HG03457 (cell line): Measurements from ENCODE around the gene VPS54.
"Not testable (repeated sequence)": the region's sequence is repeated elsewhere in the genome, so short reads cannot be mapped to it uniquely, and the experiment has no call there.

ENCODE experiments used
- ATAC-seq: cut with Tn5 transposase; IDR thresholded peaks from one replicate; pipeline ENCODE4 v1.9.1; 2021; ENCODE audit warnings: moderate number of reproducible peaks; ENCODE audit not compliant: unreplicated experiment

VPS54 gene

DNA sequence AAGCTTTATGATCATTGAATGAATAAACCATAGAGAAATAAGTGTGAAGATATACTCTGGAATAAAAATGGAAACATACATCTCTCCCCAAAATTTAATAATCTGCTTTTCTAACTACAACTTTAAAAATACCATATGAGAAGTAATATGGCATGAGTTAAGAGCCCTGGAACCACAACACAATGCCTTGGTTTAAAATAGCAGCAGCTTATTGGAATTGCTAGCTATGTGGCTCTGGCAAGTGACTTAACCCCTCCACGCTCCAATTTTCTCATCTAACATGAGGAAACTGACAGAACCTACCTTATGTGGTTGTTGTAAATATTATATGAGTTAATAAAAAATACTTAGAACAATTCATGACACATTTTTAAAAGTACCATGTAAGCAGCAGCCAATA, 76.4 kb downstream of the VPS54 start:
- no peak for ATAC-seq

GRCh38 chr2:63932104-63932503, 87.1 kb downstream of the VPS54 start:
- not testable (repeated sequence) for ATAC-seq

DNA sequence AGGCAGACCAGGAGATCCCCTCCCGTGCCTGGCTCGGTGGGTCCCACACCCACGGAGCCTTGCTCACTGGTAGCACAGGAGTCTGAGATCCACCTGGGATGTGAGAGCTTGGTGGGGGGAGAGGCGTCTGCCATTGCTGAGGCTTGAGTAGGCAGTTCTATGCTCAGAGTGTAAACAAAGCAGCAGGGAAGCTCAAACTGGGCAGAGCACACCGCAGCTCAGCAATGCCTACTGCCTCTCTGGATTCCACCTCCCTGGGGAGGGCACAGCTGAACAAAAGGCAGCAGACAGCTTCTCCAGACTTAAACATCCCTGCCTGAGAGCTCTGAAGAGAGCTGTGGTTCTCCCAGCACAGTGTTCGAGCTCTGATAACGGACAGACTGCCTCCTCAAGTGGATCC, 92.4 kb downstream of the VPS54 start:
- ATAC-seq = no peak

DNA sequence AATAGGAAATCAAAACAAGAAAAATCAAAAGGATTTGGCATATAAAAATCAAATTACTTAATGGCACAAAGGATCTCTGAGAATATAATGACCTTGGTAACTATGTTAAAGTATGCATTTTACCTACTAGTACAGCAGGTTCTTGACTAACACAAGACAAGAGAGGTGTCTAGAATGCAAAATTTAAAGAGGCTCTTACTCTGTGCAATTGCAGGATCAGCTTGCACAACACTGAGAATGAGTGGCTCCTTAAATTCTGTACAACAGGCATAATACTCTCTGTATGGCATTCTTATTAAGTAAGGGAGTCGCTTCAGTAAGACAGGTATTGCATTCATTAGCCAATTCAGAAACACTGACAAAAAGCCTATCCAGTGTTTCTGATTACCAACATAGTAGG, 104.9 kb downstream of the VPS54 start:
- ATAC-seq = no peak

DNA sequence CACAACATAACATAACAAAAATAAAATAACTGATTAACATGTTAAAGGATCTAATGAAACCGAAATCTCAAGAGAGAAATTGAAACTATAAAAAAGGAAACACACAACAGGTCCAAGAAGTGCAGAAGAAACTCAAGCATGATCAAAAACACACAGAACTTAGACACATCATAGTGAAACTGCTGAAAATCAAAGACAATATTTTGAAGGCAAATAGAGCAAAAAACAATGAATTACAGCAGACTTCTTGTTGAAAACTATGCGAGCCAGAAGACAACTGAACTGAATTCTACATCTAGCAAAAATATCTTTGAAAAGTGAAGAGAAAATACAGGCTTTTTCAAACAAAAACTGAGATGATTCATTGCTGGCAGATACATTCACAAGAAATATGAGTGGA, 116.2 kb downstream of the VPS54 start:
- ATAC-seq = peak; percentile 68

DNA sequence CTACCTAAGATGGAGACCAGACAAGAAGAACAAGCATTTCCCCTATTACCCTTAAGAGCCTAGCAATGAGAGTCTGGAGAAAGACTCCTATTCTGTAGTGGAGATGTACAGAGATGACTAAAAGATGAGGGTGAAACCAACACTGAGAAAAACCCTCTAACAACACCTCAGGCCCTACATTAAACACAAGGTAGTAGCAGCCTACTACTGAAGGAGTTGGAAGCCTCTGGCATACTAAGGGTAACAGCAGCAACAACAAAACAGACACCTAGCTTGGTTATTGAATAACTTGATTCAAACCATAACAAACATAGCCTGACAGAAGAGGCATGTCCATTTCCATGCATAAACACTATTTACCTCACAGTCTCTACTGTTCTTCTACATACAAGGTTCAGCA, 117.1 kb downstream of the VPS54 start:
- no peak for ATAC-seq

- no peak for ATAC-seq
Observed at GRCh38 chr2:63899639-63900038, 119.6 kb downstream of the VPS54 start.

DNA sequence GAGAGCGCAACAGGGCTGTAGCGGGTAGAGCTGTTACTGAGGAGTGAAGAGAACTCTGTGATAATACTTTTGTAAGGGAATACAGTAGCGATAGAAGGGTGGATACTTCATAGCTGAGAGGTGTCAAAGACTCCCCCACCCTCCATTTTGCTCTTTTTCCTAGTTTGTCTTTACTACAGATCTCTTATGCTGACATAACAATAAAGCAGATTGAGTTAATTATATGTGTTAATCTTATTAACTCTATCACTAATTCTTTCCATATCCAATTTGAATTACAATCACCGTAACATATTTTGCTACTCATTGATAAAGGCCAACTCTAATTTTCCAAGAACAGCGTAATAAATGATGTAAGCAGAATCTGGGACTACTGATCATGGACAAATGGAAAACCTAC, 120.4 kb downstream of the VPS54 start:
- ATAC-seq = no peak

DNA sequence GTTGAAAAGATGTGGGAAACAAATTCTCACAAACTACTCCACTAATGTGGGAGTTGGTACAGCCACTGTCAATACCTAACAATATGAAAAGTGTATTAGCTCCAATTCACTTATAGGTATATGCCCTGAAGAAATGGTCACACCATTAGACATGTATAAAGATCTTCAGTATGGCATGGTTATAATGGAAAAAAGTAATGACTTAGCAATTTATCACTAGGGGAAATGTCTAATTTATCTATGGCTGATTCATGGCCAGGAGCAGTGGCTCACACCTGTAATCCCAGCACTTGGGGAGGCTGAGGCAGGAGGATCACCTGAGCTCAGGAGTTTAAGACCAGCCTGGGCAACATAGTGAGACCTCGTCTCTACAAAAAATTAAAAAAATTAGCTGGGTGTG, 125.1 kb downstream of the VPS54 start:
- no peak for ATAC-seq

GRCh38 chr2:63893163-63893562, 126.1 kb downstream of the VPS54 start:
- no peak for ATAC-seq

DNA sequence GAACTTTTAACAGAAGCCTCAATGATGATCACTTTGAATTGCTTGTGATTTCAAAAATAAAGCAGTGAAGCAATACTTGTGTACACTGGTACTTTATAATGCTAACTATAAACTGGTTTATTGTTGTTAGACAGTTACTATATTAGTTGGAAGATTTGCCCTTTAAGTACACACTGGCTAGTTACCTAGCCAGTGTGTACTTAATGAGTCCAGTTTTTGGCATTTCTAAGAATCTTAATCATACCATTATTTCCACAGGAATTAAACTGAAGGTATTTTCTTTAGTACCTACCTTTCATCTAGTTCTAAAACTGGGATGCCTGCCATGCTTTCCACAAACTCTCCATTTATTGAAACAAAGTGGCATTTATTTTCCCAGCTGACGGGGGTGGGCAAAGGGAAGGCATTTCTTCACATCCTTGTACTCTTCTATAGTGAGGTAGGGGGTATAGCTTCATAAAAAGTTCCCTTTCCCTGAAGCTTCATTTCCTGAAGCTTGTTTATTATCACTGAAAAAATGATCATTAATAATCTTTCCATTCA, 127.7 kb downstream of the VPS54 start:
- no peak for ATAC-seq

GRCh38 chr2:63890678-63891077, 128.6 kb downstream of the VPS54 start:
- no peak for ATAC-seq

GRCh38 chr2:63888490-63889402, 130.5 kb downstream of the VPS54 start:
- peak; percentile 72 for ATAC-seq

DNA sequence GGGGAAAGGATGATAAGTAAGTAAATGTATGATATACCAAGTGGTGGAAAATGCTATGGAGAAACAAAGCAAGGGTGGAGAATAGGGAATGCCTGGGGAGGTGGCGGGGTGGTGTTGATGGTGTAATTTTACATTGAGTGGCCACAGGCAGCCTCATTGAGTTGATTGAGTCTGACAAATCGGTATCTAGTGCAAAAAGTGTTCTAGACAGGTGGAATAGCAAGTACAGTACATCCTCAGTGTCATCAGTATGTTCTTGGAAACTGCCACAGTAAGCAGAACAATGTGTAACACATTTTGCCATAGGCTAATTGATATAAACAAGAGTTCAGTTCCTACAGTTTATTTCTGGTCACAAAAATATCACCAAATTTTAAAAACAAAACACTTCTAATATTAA, 131.2 kb downstream of the VPS54 start:
- no peak for ATAC-seq

DNA sequence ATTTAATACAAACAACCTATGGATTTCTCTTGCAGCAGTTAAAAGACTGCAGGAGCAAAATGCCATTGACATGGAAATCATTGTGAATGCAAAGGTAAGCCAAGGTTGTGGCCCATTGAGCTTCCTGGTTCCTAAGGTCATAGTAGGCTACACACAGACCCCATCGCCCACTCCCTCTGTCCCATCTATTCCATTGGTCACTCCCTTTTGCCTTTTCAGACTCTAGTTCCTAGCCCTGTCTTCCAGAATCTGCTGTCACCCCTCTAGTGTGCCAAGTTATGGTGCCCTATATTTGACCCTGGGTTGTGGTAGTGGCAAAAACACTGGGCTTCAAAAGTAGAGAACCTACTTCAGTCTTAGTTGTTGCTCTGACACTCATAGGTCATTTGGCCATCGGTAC, 132.8 kb downstream of the VPS54 start:
- ATAC-seq = no peak

GRCh38 chr2:63882395-63883105, 136.7 kb downstream of the VPS54 start:
- no peak for ATAC-seq

DNA sequence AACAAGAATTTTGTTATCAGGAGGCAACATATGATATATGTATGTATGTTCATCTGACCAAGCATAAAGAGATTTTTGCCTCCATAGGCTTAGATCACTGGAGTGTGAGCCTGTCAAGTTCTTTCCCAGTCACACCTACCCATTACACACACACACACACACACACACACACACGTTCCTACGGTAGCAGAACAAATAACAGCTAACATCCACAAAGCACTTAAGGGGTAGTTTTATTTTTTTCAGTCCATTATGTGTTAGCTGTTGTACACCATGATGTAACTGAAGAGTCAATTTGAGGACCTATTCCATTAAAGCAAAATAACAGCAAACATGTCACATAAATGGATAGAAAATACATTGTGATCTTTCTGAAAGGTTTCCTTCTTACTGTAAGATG, 138.0 kb downstream of the VPS54 start:
- ATAC-seq = no peak

DNA sequence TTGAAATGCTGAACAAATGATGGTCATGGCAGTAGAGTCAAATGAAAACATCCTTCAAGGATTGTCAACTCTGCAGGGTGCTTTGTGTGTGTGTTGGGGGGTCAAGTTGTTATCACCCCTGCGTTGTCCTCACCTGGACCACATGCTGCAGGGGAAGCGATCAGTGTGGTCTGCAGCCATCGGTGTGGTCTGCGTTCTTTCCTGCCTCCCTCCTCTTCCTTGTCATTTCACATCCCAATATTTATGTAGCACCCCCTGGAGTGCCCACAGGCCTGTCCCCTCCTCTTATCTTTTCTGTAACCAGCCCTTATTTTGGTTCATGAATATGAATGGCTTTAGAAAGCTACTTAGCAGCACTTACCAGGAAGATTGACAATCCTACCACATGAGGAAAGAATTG, 138.6 kb downstream of the VPS54 start:
- ATAC-seq = no peak

GRCh38 chr2:63879876-63880433, 139.3 kb downstream of the VPS54 start:
- ATAC-seq = no peak

DNA sequence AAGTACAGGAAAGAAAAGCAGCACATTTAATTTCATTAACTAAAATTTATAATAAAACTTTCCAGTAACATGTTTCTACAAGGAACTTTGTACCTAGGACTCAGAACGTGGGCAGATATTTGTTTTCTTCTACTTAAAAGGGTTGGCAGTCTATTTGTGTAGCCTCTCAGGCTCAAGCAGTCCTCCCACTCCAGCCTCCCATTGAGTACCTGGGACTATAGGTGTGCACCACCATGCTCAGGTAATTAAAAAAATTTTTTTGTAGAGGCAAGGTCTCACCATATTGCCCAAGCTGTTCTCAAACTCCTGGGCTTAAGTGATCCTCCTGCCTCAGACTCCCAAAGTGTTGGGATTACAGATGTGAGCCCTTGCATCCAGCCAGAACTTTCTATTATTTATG, 140.7 kb downstream of the VPS54 start:
- ATAC-seq = no peak

GRCh38 chr2:63876311-63876710, 142.9 kb downstream of the VPS54 start:
- ATAC-seq = no peak
